Raji (cell line): ENCODE results near the gene CFAP299.

ENCODE experiments used
- POLR2A ChIP-seq: IDR thresholded peaks from 2 replicates; pipeline ENCODE4 v1.6.1; 2011; ENCODE audit warnings: low read depth, low read length, control low read depth; ENCODE audit not compliant: insufficient read depth

Gene CFAP299

GRCh38 chr4:80576796-80577195 lies 241.3 kb downstream of the CFAP299 start:
- TF ChIP-seq POLR2A: no peak

DNA sequence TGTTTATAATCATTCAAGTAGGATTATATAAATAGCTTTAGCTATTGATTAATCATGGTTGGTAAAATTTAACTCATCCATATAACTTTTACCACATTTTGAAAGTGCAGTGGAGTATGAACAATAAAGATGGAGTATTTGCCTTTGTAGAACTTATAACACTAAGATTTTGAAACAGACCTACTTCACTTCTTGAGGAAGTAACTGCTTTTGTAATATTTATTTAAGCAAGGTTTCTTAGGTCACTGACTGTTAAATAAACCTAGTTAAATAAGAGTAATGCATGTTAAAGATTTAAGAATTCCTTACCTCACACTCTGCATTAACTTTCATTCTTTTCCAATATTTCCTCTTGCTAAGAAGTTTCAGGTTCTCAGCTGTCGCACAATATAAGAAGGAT lies 242.5 kb downstream of the CFAP299 start:
- no peak for TF ChIP-seq POLR2A

DNA sequence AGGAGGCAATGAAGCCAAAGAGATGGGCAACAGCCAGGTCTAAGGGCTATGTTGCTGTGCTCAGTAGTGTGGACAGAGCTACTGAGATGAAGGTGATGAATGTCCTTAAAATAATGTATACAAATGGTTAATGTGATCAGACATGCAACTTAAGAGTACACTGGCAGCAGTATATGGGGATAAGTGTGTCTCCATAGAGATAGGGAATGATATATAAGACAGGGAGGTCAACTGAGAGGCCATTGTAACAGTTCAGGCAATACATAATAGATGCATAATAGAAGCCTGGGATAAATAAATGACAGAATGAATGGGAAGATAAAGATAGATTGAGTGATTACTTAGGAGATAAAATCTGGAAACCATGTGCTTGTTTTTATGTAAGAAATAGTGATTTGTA lies 250.0 kb downstream of the CFAP299 start:
- TF ChIP-seq POLR2A: no peak

DNA sequence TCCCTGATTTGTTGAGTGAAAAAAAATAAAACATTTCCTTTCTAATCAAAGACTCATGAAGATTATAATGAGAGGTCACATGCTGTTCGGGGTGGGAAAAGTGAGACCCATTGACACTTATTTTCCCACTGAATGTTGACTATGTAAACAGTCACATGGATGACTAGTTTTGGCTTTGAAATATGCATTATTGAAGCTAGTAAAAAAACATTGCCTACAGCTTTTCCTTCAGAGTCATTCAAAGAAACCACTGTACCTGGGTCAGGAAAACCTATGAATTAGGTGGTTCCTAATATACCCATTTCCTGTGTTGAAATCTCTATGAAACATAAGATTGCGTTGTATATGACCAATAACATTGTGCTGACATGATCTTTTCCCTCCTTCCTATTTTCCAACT lies 251.2 kb downstream of the CFAP299 start:
- TF ChIP-seq POLR2A: no peak

DNA sequence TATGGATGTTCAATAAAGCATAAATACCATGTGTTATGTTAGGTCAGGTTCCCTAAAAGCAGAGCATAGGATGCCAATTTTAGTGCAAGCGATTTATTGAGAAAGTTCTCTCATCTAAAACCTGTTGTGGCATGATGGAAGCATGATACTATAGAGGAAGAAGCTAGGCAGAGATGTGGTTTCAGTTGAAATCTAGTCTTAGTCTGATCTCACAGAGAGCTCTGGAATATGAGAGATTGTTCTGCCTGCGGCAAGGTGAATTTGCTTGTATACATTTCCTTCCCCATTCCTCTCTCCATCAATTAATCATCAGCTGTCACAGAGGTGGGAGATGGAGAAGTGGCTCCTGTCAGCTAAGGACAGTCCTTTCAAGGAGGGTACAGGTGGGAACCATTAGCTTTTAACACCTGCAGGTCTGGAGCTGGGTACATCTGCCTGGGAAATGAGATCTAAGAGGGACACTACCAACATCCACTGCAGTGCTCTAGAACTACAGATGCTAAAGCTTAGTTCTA lies 252.4 kb downstream of the CFAP299 start:
- no peak for TF ChIP-seq POLR2A

- TF ChIP-seq POLR2A: no peak
These were observed 257.4 kb downstream of the CFAP299 start for GRCh38 chr4:80592950-80593349.

GRCh38 chr4:80594701-80595100 lies 259.2 kb downstream of the CFAP299 start:
- no peak for TF ChIP-seq POLR2A

DNA sequence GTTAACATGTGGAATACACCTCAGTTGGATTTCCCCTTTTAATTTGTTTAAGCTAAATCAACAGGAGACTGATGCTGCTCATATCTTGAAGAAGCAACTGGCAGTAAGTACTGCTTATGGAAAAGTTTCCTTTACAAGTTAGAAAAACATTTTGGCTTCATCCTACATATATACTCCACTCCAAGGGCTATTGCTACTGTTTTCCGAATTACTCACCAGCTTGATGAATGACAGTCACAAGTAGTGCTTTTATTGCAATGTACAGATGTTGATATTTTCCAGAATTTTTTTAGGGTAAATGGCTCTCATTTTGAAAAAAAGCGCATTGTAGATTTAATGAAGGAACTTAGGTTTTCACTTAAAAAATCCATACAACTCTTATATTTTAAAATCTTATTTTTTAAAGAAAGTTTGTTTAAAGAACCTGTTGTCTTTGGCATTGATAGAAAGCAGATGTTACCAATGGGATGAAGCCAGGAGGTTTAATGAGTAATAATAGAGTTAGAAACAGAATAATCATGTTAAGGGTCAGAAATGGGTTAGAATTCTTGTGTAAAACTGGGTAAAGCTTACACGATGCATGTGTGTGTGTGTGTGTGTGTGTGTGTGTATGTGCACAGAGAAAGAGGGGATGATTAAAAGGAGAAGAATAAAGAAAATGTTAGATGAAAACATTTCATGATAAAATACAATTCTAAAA lies 272.9 kb downstream of the CFAP299 start:
- TF ChIP-seq POLR2A: no peak

DNA sequence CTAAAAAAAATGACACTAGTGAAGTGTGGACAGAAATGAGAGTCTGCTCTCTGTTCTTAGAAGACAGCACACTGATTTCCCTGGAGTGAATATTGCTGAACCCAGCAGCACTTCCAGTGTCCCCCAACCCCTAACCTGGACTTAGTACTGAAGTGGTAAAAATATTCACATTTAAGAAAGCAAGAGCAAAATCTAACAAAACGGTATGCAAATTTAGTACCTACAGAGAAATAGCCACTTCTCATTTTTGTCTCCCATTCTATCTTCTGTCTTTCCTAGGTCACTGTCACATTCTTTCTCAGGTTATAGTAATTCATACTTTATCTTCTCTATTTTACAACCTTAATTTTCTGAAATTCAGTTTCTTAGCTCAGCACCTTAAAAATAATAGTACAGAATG lies 274.7 kb downstream of the CFAP299 start:
- no peak for TF ChIP-seq POLR2A

DNA sequence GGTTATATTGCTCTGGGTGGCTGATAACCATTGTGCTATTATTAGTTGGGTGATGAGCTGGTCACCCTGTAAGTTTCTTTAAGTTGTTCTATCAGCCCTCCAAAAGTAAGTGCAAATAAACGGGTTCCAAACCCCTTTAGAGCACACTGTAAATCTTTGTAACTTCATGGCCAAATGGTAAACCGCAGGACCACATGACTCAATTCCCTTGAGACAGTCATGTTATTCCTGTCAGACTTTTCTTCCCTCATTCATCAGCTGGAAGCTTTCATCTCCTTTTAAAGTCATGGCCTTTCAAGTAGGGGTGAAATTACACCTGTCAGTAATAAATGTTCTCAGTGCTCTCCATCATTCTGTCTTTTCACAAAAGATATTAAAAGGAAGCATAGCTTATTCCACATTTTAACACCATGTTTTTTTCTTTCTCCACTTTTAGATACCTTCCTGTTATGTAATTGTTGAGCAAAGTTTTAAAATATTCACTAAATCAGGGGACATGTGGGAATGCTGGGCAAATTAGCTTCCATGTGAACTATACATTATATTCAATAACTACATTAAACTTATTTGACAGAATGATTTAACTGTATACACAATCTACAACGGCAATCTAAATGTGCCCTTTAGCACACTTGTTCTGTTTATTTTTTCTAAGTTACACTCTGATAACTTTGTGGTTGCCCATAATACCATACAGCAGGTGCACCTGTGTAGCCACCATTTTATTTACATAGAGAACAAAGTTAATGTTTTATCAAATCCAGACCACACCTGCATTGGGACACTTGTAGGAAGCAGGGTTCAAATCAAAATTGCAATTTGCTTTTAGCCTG lies 275.5 kb downstream of the CFAP299 start:
- no peak for TF ChIP-seq POLR2A

- no peak for TF ChIP-seq POLR2A
These were observed 276.1 kb downstream of the CFAP299 start for GRCh38 chr4:80611678-80611979.

DNA sequence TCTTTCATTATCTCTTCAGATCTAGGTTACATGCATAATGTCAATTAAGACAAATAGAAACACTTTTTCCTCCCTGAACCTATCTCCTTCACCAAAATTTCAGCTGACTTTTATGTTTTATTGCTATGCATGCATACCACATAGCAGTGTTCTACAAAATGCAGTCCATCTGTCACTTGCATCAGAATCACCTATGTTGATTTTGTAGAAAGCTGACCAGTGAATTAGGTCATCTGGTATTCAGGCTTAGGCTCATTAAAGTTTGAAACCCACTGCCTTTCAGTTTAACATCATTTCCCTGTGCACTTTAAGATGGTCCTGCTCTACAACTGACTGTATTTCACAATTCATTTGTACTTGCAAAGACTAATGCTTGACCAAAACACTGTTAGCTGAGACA lies 277.9 kb downstream of the CFAP299 start:
- TF ChIP-seq POLR2A: no peak

DNA sequence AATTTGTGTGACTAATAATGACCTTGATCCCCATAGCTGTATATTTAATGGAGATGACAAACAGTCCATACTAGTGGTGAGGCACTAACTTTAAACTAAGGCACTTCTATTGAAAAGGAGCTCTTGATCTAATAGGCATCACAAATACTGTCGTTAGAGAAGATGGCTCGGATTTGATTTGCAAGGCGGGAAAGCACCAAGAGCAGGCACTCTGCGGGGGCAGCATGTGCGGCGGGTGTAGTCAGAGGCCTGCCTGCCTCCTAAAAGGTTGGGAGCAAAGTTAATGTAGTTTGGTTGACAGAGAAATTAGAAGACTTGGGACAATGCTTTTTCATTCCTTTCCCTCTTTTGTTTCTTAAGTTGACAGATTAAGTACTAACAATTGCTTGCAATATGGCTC lies 278.8 kb downstream of the CFAP299 start:
- TF ChIP-seq POLR2A: no peak

DNA sequence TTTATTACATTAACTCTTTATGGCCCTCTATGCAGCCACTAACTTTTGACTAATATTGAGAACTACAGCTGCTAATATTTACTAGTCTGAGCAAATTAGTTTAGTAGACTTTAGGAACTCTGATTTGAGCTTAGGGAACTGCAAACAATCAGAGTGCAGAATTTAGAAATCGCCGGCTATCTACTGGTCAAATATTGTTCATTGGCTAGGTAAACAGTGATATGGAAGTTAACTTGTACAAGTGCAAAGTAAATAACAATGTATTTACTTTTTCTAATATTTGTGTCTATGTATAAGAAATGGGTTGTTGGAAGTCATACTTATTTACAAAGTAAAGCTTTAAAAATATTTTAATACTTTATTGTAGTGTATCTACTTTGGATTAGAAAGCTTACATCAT lies 279.6 kb downstream of the CFAP299 start:
- TF ChIP-seq POLR2A: no peak

GRCh38 chr4:80619070-80619674 lies 283.6 kb downstream of the CFAP299 start:
- TF ChIP-seq POLR2A: no peak

DNA sequence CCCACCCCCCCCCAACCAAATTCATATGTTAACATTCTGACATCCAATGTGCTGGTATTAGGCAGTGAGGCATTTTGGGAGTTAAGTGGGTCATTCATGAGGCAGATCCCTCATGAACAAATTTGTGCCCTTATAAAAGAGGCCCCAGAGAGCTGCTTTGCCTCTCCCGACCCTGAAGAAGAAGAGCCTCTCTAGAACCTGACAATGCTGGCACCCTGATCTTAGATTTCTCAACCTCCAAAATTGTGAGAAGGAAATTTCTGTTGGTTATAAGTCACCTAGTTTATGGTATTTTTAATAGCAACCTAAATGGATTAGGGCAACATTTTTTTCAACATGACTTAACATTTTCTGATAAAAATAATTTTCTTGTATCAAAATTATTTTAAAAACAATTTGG lies 296.3 kb downstream of the CFAP299 start:
- no peak for TF ChIP-seq POLR2A
